ENCODE measurements around the gene CA10. TPM values are rescaled to one million over a fixed set of nuclear protein-coding genes. Genes with fewer than 3 reads are reported as not detected.

CA10 gene
- total RNA-seq, 1 donor from 2014 or later: 0.20 TPM

GRCh38 chr17:51739245-51739886 lies 419.1 kb downstream of the CA10 start:
- DNase-seq (ENCODE audit: low spot score in 2 of 2, unreplicated experiment in 2 of 2): no peak
- Mint-ChIP-seq H3K4me3 (no peak overlapping the region), H3K4me1 (peaks cover 13% of the 10 kb centered on the region), H3K36me3 (no peaks in the 10 kb centered on the region), H3K27ac (no peak overlapping the region), H3K9me3 (no peaks in the 10 kb centered on the region), H3K27me3 (ENCODE audit: low read depth) (peaks cover 22% of the 10 kb centered on the region)
- no peak for TF ChIP-seq CTCF (IDR thresholded peaks at IDR 0.05; ENCODE audit: unreplicated experiment)

- no peak for DNase-seq (ENCODE audit: low spot score in 2 of 2, unreplicated experiment in 2 of 2)
- Mint-ChIP-seq H3K27ac (no peak overlapping the region), H3K36me3 (no peaks in the 10 kb centered on the region), H3K27me3 (ENCODE audit: low read depth) (peaks cover 49% of the 10 kb centered on the region), H3K4me1 (no peaks in the 10 kb centered on the region), H3K9me3 (no peaks in the 10 kb centered on the region), H3K4me3 (no peak overlapping the region)
- TF ChIP-seq CTCF (IDR thresholded peaks at IDR 0.05; ENCODE audit: unreplicated experiment): no peak
These were observed 422.2 kb downstream of the CA10 start for GRCh38 chr17:51736356-51736755.

- Mint-ChIP-seq H3K9me3 (no peaks in the 10 kb centered on the region), H3K4me3 (no peak overlapping the region), H3K27ac (no peak overlapping the region), H3K27me3 (ENCODE audit: low read depth) (peaks cover 51% of the 10 kb centered on the region), H3K36me3 (no peaks in the 10 kb centered on the region), H3K4me1 (no peaks in the 10 kb centered on the region)
- no peak for TF ChIP-seq CTCF (IDR thresholded peaks at IDR 0.05; ENCODE audit: unreplicated experiment)
- DNase-seq (ENCODE audit: low spot score in 2 of 2, unreplicated experiment in 2 of 2): no peak
These were observed 423.5 kb downstream of the CA10 start for GRCh38 chr17:51734976-51735375.

GRCh38 chr17:51734462-51734861 lies 424.1 kb downstream of the CA10 start:
- DNase-seq (ENCODE audit: low spot score in 2 of 2, unreplicated experiment in 2 of 2): no peak
- Mint-ChIP-seq H3K9me3 (no peaks in the 10 kb centered on the region), H3K4me1 (no peaks in the 10 kb centered on the region), H3K4me3 (no peak overlapping the region), H3K36me3 (no peaks in the 10 kb centered on the region), H3K27ac (no peak overlapping the region), H3K27me3 (ENCODE audit: low read depth) (peaks cover 51% of the 10 kb centered on the region)
- peak; percentile 33 for TF ChIP-seq CTCF (IDR thresholded peaks at IDR 0.05; ENCODE audit: unreplicated experiment)

GRCh38 chr17:51733166-51733565 lies 425.3 kb downstream of the CA10 start:
- Mint-ChIP-seq H3K4me1 (no peaks in the 10 kb centered on the region), H3K27me3 (ENCODE audit: low read depth) (peaks cover 50% of the 10 kb centered on the region), H3K27ac (no peak overlapping the region), H3K4me3 (no peak overlapping the region), H3K36me3 (no peaks in the 10 kb centered on the region), H3K9me3 (no peaks in the 10 kb centered on the region)
- no peak for DNase-seq (ENCODE audit: low spot score in 2 of 2, unreplicated experiment in 2 of 2)
- no peak for TF ChIP-seq CTCF (IDR thresholded peaks at IDR 0.05; ENCODE audit: unreplicated experiment)

Measured in mesothelial cell of epicardium (in vitro differentiated cells).